Fibroblast of skin of left biceps (primary cell): ENCODE results near the gene TMEM120B.
"Not testable (repeated sequence)": the region's sequence is repeated elsewhere in the genome, so short reads cannot be mapped to it uniquely, and the experiment has no call there.

ENCODE experiments used
- DNase-seq, 2 experiments: peaks; one replicate each; pipeline ENCODE4 v3.0.0-alpha.2; 2013; ENCODE audit warnings: low read depth in 2 of 2

TMEM120B gene

DNA sequence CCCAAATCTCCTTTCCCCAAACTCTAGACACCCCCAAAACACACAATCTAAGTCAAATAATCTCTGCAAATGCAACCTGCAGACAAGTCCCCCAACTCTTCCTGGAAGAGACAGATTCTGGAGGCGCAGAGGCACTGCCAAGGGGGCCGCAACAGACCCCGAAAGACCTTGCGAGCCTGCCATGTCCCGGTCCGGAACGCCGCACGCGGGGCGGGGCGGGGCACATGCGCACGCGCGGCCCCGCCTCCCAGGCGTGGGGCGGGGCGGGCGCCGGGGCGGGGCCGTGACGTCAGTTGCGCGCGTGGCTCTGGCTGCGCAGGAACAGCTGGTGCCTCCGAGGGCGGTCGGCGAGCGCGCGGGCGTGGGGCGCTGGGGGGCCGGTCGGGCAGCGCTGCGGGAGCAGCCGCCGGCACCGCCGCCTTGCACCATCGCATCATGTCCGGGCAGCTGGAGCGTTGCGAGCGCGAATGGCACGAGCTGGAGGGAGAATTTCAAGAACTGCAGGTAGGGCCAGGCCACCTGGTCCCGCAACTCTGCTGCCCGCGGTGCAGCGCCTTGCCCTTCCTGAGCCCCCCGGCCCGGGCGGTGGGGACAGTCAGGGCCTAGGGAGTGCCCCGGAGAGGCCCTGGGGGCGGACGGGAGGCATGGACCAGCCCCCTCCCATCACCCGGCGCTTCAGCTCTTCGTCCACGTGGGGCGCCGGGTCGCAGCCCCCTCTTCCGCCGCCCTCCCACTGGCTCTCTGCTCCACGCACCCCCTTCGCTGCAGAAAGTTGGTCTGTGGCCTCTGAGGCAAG lies at the start of gene TMEM120B:
TSS of gene TMEM120B (plus strand) at position 292 of the 796 bp plus-strand sequence. CDS start at position 436, 144 bp downstream.
- peak; percentile 31 to 36 for DNase-seq

DNA sequence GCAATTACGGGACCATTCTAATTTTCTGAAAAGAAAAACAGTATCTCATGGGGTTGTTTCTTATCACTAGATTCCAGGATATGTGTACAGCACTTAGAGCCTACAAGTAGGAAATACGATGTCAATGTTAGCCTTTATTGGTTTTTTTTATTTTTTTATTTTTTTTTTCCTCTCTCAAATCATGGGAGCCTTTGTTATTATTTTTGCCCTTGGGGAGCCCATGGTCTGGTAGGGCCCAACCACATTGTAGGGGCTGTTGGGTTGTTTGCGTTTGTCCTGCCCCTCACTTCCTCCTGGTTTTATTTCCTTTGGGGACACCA lies 49.0 kb upstream of the TMEM120B start:
- DNase-seq, result no peak

DNA sequence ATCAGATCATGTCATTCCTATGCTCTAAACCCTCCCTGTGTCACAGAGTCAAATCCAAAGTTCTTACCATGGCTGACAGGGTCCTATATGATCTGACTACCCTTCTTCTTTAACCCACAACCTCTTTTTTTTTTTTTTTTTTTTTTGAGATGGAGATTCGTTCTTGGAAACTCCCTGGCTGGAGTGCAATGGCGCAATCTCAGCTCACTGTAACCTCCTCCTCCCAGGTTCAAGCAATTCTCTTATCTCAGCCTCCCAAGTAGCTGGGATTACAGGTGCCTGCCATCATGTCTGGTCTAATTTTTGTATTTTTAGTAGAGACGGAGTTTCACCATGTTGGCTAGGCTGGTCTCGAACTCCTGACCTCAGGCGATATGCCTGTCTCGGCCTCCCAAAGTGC lies 45.7 kb upstream of the TMEM120B start:
- DNase-seq, result not testable (repeated sequence)

DNA sequence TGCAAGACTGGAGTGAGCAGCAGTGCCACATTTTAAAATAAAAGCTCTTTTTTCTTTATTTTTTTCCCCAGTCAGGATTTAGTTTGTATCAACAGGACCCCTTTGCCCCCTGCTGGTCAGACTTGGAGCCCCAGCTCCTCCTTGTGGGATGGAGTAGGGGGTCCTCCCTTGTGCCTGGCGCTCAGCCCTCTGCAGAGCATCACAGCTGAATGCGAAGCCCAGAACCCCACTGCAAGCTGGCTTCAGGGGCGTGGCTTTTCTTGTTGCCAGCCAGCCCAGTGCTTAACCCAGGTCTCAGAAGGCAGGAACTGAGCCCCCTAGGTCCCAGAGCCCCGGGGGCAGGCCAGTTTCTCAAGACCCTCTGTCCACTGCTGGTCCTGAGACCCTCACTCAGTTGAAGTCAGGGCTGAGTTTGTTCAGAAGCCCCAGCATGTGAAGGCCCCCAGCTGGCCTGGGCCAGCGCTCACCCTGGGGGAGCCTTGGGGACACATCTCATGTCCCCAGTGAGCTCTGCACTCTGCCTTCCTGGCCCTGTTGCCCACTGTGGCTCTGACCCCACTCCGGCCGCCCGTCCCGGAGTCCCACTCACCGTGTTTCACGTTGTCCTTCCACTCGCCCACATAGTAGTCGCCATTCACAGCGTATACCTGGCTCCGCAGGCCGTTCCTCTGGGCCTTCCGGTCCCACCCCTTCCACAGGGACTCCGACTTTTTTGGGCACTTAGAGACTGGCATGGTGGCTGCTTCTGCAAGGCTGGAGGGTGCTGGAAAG lies 43.6 kb upstream of the TMEM120B start:
- no peak for DNase-seq

DNA sequence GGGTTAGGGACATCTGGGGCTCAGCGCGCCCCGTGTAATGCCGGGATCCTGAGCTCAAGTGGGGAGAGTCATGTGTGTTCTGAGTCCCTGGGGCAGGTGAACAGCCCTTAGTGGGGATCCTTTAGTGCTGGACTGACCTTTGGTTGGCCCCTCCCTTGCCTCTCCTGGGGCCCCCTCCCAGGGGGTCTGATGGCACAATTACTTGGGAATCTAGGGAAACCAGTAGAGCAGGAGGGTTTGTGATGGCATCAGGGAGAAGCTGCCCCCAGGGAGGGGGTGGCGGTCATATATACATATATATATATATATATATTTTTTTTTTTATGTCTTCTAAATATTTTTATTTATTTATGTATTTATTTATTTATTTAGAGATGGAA lies 43.0 kb upstream of the TMEM120B start, which contains the start of gene MORN3:
TSS of gene MORN3 (minus strand) at position 134 of the 380 bp plus-strand sequence. CDS start 171 bp downstream, outside the sequence.
- DNase-seq, result no peak

DNA sequence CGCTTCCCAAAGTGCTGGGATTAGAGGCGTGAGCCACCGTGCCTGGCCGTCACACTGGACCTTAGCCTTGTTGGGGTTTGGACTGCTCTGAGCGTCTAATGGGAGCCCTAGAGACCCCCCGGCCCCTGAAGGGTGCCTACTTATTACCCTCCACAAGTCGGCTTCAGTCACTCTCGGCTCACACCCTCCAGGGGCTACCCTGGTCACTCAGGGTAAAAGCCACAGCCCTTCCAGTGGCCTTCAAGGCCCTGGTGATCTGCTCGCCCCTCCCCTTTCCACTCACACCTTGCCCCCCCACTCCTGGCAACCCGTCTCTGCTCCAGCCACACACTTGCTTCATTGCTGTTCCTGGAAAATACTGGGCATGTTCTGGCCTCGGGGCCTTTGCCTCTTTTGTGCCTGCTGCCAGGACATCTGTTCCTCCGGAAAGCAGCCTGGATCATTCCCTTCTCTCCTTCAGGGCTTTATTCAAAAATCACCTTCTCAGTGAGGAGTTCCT lies 39.5 kb upstream of the TMEM120B start:
- no peak for DNase-seq

DNA sequence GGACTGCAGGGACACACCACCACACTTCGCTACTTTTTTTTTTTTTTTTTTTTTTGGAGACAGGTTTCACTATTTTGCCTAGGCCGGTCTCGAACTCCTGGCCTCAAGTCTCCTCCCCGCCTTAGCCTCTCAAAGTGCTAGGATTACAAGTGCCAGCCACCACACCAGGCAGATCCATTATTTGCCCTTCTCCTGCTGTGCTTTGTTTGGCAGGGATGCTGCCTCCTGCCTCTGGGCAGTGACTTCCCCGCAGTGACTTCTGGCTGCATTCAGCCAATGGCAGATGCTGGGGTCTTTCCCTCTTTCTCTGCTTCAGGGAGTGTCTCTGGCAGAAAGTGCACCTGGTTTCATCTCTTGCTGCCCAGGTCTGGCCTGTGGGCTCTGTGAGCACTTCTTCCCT lies 36.4 kb upstream of the TMEM120B start:
- DNase-seq, result no peak

DNA sequence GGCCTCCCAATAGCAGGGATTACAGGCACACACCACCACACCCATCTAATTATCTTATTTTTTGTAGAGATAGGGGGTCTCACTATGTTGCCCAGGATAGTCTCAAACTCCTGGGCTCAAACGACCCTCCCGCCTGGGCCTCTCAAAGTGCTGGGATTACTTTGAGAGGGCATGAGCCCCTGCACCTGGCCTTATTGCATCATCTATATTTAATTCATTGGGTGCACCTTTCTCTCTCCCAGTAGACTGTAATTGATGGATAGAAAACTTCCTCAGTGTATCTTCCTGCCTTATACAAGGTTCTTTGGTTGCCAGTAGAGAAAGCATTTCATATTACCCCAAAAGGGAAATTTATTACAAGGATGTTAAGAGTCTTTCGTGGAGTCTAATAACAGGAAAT lies 34.2 kb upstream of the TMEM120B start:
- no peak for DNase-seq

DNA sequence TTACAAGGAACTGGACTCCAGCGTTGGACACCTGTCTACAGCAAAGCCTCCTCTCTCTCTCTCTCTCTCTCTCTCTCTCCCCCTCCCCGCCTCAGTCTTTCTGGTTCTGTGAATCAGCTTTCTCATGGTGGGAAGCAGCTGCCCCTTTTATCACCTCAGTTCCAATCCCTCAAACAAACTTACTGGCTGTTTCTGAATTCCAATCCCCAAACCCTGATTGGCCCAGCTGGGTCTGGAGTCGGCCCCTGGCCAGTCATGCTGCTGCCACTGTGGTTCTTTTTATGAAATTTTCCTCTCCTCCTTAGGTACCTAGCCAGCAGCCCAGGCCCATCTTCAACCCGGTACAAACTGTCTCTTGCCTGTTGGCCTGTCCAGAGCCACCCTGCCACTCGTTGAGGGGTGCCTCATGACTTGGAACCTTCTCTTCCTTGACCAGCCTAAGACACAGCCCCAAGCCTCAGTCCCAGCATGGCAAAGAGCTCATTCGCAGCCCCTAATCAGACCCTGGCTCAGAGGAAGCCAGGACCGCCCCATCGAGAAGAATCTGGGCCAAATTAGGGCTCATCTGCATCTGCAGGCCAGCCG lies 33.7 kb upstream of the TMEM120B start:
- DNase-seq, result no peak

DNA sequence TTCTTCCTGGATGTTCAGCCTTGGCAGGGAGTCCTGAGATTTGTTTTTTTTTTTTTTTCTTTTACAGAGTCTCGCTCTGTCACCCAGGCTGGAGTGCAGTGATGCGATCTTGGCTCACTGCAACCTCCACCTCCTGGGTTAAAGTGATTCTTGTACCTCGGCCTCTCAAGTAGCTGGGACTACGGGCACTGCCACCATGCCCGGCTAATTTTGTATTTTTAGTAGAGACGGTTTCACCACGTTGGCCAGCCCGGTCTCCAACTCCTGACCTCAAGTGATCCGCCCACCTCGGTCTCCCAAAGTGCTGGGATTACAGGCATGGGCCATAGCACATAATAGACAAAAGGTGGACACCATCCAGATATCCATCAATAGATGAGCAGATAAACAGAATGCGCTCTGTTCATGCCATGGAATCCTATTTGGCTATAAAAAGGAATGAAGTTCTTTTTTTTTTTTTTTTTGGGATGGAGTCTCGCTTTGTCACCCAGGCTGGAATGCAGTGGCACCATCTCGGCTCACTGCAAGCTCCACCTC lies 32.8 kb upstream of the TMEM120B start:
- DNase-seq, result not testable (repeated sequence)

DNA sequence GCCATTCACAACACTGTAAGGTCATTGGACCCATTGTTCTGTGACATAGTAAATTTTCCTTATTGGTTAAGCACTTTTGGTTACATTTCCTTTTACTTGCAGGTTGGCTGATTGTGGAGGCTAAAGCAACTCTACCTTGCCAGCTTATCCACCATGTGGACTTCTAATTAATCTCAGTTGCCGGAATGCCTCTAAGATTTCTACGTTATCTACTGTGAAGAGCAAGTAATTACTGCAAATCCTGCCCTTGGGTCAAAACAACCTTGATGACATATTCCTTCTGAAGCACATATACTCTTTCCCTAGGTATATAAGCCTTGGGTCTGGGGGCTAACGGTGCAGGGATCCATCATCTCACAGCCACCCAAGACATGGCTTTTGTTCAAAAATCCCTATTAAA lies 23.6 kb upstream of the TMEM120B start:
- DNase-seq, result no peak

DNA sequence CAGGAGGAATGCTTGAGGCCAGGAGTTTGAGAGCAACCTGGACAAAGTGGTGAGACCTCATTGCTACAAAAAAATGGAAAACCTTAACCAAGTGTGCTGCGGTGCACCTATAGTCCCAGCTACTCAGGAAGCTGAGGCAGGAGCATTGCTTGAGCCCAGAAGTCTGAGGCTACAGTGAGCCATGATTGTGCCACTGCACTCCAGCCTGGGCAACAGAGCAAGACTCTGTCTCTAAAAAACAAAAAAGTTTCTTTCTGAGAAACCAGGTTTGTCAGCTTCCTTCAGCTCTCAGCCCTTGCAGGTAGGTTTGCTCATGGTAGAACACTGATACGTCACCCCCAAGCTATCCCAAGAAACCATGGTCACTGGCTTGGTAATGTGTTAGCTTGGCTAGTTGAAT lies 23.1 kb upstream of the TMEM120B start:
- no peak for DNase-seq

DNA sequence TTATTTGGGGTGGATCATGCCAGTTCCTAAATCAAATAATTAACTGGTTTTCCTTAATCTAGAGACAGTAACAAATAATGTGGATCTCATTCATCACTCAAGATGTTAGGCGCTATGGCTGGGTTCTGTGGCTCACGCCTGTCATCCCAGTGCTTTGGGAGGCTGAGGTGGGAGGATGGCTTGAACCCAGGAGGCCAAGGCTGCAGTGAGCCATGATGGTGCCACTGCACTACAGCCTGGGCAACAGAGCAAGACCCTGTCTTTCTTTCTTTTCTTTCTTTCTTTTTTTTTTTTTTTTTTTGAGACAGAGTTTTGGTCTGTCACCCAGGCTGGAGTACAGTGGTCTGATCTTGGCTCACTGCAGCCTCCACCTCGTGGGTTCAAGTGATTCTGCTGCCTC lies 19.8 kb upstream of the TMEM120B start:
- DNase-seq, result not testable (repeated sequence)

DNA sequence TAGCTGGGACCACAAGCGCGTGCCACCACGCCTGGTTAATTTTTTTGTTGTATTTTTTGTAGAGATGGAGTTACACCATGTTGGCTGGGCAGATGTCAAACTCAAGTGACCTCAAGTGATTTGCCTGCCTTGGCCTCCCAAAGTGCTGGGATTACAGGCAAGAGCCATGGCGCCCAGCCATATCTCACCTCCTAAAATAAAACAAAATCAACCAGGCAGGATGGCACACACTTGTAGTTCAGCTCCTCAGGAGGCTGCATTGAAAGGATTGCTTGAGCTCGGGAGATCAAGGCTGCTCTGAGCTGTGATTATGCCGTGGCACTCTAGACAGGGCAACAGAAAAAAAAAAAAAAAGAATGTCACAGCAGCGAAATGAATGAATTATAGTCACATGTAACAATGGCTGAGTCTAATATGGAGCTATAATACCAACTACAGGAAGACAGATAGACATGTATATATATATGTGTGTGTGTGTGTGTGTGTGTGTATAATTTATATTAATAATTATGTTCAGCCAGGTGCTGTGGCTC lies 19.3 kb upstream of the TMEM120B start:
- DNase-seq, result no peak

DNA sequence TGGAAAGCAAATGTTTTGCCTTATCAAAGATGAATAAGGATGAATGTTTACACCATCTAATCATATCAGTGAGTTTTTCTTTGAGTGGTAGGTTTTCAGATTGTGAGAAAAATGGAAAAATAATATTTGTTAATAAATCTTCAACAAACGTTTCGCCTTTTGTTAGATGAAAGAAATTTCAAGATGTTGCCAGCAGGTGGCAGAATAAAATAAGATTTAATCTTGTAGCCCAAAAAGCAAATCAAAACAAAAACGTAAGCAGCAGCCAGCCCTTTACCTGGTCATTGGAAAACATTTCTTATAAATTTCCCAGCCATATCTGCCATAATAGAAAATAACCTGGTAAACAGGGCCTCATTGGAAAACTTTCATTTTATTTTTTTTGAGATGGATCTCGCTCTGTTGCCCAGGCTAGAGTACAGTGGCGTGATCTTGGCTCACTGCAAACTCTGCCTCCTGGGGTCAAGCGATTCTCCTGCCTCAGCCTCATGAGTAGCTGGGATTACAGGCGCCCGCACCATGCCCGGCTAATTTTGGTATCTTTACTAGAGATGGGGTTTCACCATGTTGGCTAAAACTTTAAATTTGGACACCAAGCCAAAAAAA lies 15.4 kb upstream of the TMEM120B start:
- no peak for DNase-seq

DNA sequence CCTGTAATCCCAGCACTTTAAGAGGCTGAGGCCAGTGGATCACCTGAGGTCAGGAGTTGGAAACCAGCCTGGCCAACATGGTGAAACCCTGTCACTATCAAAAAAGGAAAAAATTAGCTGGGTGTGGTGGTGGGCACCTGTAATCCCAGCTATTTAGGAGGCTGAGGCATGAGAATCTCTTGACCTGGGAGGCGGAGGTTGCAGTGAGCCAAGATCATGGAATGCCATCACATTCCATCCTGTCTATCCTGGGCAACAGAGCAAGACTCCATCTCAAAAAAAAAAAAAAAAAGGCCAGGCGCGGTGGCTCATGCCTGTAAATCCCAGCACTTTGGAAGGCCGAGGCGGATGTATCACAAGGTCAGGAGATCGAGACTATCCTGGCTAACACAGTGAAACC lies 14.7 kb upstream of the TMEM120B start:
- DNase-seq, result not testable (repeated sequence)

DNA sequence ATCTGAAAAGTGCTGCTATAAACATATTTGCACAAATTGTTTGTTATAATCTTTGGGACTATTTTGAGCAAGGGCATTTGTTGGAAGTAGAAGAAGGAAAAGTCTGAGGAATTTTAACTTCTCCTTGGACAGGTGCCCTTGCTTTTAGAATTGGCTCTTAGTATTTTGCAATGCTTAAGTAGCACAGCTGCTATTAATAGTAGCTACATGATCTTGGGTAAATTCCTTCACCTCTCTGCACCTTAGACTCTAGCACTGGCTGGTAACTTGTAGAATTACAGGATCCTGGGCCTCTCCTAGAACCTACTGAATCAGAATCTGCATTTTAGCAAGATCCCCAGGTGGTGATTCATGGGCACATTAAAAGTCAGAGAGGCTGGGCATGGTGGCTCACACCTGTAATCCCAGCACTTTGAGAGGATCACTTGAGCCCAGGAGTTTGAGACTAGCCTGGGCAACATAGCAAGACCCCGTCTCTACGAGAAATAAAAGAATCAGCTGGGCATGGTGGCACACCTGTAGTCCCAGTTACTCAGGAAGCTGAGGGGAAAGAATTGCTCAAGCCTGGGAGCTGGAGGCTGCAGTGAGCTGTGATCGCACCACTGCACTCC lies 10.8 kb upstream of the TMEM120B start:
- no peak for DNase-seq

DNA sequence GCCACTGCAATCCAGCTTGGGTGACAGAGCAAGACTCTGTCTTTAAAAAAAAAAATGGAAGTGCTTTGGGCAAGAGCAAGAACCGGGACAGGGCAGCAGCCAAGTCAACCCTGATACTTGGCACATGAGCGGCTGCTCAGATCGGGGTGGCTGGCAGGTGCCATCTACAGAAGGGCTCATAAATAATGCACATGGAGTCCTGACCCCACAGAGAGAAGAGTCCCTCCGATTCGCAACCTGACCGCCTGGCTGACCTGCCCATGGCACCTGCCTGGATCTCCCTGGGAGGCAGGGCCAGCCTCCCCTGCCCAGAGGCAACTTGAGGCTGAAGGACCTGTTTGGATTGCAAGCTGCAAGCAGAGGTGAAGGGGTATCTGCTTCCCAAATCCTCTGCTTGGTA lies 9.6 kb upstream of the TMEM120B start:
- DNase-seq, result no peak

DNA sequence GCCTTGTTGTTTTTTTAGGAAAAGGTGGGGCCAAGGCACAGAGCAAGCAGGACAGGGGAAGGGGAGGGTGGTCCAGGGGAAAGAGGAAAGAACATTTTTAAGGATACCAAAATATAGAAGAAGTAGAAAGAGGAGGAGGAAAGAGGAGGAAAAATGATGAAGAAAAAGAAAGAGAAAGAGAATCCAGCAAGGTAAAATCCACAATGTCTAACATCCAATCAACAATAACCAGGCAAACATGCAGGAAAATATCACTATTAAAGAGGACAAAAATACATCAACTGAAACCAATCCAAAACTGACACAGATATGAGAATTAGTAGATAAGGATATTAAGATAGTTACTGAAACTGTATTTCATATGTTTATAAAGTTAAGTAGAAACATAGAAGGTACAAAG lies 7.0 kb upstream of the TMEM120B start:
- DNase-seq, result no peak

DNA sequence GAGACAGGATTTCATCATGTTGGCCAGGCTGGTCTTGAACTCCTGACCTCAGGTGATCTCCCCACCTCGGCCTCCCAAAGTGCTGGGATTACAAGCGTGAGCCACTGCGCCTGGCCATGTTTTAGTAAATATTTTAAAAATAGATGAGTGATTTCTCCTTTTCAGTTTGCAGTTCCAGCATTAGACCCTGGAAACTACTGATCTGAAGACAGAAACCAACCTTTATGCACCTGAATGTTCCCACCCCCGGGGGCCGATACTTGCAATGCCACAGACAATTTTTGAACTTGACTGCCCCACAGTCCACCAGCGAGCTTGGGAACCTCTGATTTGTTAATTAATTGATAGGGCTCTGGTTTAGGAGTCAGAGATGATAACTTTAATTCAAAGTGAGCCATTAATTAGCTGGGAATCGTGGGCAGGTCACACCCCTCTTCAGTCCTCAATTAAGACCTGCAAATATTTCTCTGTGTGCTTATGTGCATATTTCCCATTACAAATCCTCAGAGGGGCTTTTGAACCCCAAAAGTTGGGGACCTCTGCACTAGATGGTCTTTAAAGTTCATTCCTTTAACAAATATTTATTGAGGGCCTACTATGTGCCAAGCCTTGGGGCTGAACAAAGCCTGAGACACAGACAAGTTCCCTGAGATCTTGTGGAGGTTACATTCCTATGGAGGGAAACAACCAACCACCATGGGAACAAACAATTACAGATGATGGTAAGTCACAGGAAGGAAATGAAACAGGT lies 4.1 kb upstream of the TMEM120B start:
- DNase-seq, result no peak

DNA sequence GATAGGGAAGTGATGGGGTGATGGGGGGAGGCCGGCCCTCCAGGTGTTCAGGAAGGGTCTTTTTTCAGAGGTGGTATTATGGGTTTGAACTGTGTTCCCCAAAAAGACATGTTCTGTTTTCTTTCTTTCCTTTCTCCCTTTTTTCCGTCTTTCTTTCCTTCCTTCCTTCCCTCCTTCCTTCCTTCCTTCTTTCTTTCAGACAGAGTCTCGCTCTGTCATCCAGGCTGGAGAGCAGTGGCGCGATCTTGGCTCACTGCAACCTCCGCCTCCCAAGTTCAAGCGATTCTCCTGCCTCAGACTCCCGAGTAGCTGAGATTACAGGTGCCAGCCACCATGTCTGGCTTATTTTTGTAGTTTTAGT lies 3.5 kb upstream of the TMEM120B start:
- not testable (repeated sequence) for DNase-seq
